Esophagus (tissue), 2 donors: ENCODE results near the gene ANK3. TPM values are rescaled to one million over a fixed set of nuclear protein-coding genes. Genes with fewer than 3 reads are reported as not detected.

Experiments used
- H3K27ac ChIP-seq, 2 donors: one replicate each; pipeline ENCODE4 v1.5.1; 2013; ENCODE audit warnings: low read depth in 2 of 2, mild to moderate bottlenecking in 2 of 2, inconsistent platforms in 1 of 2, low read length in 1 of 2, moderate library complexity in 1 of 2
- H3K27me3 ChIP-seq, 2 donors: one replicate each; pipeline ENCODE4 v1.6.1; 2013; ENCODE audit warnings: low read length in 2 of 2, control low read depth in 1 of 2, mild to moderate bottlenecking in 1 of 2; ENCODE audit not compliant: insufficient read depth in 2 of 2, control insufficient read depth in 1 of 2
- H3K36me3 ChIP-seq, 2 donors: one replicate each; pipeline ENCODE4 v1.6.1; 2013; ENCODE audit warnings: low read length in 1 of 2; ENCODE audit not compliant: control insufficient read depth in 2 of 2, insufficient read depth in 2 of 2
- H3K4me1 ChIP-seq, 2 donors: one replicate each; pipeline ENCODE4 v1.6.1; 2013; ENCODE audit warnings: low read length in 1 of 2; ENCODE audit not compliant: control insufficient read depth in 2 of 2, insufficient read depth in 2 of 2
- H3K4me3 ChIP-seq, 2 donors: one replicate each; pipeline ENCODE4 v1.5.1; 2013; ENCODE audit warnings: low read length in 2 of 2, mild to moderate bottlenecking in 2 of 2, low read depth in 1 of 2, moderate library complexity in 1 of 2
- H3K9me3 ChIP-seq, 2 donors: one replicate each; pipeline ENCODE4 v1.6.1; 2013; ENCODE audit warnings: mild to moderate bottlenecking in 2 of 2, low read depth in 1 of 2, low read length in 1 of 2, moderate library complexity in 1 of 2; ENCODE audit not compliant: control insufficient read depth in 2 of 2, insufficient read depth in 1 of 2
- WGBS, 2 donors: extraction: QIAGEN DNeasy Blood & Tissue Kit; methylation state at CpG; one replicate each; pipeline ENCODE4 v1.1.7; 2013; 5-methylcytosine and 5-hydroxymethylcytosine counted together
- polyA plus RNA-seq, 2 donors: library from polyadenylated mRNA; stranded (reverse); fragments of 200-250 nt; gene quantifications; one replicate each; pipeline ENCODE4 v1.2.3, GENCODE V29; 2013
- donor health status: healthy with polysubstance abuse.
- donor health status: Bipolar disorder and iron deficiency.

ANK3 gene
- polyA plus RNA-seq, 2 donors, result 6.9 to 7.8 TPM

DNA sequence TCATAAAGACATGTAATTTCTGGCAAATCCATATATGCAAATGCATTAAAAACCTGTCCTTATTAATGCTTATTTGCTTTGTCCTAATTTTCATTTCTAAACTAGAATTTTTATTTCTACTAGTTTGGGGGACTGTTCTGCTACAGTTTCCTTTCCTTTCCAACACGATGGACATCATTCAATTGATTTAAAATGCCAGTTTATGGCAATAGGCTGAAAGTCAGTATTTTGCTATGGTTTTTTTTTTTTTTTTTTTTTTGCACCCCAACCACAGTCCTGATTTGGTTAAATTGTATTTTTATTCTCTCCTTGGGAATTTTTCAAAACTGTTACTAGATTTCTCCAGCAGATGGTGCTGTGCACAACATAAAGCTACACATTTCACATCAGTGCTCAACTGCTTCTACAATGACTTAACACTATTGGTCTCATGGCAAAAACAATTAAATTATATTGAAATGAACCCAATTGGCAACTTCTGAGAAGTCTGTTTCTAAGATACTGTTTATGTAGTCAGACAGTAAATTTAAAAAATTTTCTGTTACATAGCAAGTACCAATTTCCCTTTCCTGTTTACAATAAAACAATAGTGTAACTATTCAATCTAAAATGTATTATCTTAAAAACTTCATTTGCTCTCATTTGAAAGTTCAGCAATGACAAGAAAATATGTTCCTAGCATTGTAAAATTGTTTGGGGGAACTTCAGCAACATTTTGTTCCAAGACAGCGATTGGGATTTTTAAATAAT, 289.5 kb downstream of the ANK3 start:
- WGBS, 2 donors, result 67% methylated on average over 2 of the region's 2 CpGs
- H3K36me3 ChIP-seq, result no peaks in the 10 kb centered on the region
- no peaks in the 10 kb centered on the region for H3K4me1 ChIP-seq
- H3K9me3 ChIP-seq, result no peaks in the 10 kb centered on the region
- no peak overlapping the region for H3K27ac ChIP-seq
- H3K4me3 ChIP-seq, result no peak overlapping the region
- no peaks in the 10 kb centered on the region for H3K27me3 ChIP-seq

DNA sequence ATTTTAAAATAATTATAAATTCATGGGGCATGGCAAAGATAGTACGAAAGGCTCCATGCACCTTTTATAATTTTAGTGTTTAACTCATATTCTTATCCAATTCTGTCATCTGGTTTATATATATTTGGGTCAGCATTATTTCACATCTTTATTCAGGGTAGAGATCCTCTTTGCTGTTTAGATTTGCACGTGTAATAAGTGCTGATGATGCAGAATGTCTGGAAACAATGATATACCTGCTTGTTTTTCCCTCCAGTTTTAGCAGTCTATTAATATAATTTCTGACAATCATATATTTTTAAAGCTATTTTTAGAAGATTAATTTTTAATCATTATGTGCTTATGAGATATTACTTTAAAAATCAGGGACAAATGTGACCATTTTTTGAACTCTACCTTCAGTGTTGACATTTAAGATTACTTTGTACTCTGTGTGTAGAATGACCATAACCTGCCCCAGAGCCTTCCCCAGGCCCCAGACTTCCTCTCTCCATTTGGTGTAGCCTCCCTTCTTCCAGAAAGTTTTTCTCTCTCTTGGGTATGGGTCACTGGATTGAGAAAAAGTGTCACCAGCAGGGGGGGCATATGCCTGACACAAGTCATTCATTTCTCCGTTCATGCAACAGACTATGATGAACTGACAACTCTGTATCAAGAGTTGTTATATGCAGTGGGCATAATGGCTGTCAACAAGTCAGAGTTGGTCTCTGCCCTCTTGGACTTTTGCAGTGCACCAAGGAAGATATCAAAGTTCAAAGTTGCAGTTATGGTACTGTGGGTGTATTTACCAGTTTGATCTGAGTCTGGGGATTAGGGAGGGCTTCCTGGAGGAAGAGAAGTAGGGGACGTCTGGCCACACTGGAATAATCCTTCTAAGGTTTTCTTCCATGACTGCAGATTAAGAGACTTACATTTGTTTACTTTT, 290.7 kb downstream of the ANK3 start:
- Histone ChIP-seq H3K27me3 (no peaks in the 10 kb centered on the region), H3K4me3 (no peak overlapping the region), H3K4me1 (no peaks in the 10 kb centered on the region), H3K36me3 (no peaks in the 10 kb centered on the region), H3K27ac (no peak overlapping the region), H3K9me3 (no peaks in the 10 kb centered on the region)
- 66 to 68% methylated on average over 4 of the region's 4 CpGs for WGBS, 2 donors

DNA sequence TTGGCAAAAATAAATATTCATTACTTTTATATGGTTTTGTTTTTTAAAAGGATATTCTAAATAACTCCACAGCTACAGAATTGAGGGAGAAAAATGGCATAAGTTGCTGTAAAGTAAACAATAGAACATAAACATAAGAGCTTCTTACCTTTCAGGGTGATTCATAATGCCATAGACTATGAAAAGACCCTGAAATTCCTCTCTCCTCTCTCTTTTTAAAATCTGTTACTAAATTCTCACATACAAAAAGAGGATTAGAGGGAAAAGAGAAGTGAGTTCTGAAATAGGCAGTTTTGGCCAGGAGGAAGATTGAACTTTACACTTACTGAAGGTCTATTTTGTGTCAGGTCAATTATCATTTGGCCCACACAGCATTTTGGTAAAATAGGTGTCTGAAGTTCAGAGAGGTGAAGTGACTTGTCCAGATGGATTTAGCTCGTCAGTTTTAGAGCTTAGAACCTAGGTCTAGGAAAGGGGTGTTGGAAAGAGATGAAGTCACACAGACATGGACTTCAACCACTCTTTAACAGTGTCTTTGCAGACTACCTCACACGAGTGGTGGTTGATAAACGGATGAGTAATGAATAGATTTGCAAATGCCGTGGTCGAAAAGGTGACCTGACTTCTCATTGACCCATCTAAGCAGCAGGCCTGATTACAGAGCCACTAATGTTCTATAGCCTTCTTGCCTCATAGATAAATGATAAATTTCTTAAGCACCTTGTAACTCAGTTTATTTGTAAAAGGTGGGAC, 292.7 kb downstream of the ANK3 start:
- H3K36me3 ChIP-seq, result no peaks in the 10 kb centered on the region
- H3K27ac ChIP-seq, result no peak overlapping the region
- 70 to 79% methylated on average over 5 of the region's 5 CpGs for WGBS, 2 donors
- H3K4me3 ChIP-seq, result no peak overlapping the region
- H3K9me3 ChIP-seq, result no peaks in the 10 kb centered on the region
- no peaks in the 10 kb centered on the region for H3K27me3 ChIP-seq
- H3K4me1 ChIP-seq, result no peaks in the 10 kb centered on the region

- WGBS, 2 donors, result 83 to 88% methylated on average over 3 of the region's 3 CpGs
- Histone ChIP-seq H3K9me3 (no peaks in the 10 kb centered on the region), H3K4me1 (no peaks in the 10 kb centered on the region), H3K4me3 (no peak overlapping the region), H3K36me3 (no peaks in the 10 kb centered on the region), H3K27ac (no peak overlapping the region), H3K27me3 (no peaks in the 10 kb centered on the region)
These were observed 296.4 kb downstream of the ANK3 start for GRCh38 chr10:60093317-60093716.

DNA sequence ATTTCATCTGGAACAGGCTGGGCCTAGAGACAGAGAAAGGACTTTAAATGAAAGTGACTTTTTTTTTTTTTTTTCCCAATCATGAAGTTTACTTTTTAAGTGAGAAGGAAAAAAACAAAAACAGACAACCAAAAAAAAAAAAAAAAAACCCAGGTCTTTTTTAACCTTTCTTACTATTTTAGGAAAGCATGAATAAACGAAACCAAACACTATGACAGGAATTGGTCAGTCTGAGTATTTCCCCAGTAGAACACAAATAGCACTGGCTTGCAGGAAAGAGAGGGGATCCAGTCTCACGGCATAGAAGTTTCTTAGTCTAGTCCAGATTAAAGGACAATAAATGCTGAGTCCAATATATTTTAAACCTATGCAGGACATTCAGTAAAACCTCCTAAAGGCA, 302.8 kb downstream of the ANK3 start:
- H3K27me3 ChIP-seq, result no peaks in the 10 kb centered on the region
- H3K36me3 ChIP-seq, result no peaks in the 10 kb centered on the region
- WGBS, 2 donors, result 72 to 81% methylated on average over 2 of the region's 2 CpGs
- H3K4me3 ChIP-seq, result no peak overlapping the region
- no peak overlapping the region for H3K27ac ChIP-seq
- no peaks in the 10 kb centered on the region for H3K4me1 ChIP-seq
- no peaks in the 10 kb centered on the region for H3K9me3 ChIP-seq

DNA sequence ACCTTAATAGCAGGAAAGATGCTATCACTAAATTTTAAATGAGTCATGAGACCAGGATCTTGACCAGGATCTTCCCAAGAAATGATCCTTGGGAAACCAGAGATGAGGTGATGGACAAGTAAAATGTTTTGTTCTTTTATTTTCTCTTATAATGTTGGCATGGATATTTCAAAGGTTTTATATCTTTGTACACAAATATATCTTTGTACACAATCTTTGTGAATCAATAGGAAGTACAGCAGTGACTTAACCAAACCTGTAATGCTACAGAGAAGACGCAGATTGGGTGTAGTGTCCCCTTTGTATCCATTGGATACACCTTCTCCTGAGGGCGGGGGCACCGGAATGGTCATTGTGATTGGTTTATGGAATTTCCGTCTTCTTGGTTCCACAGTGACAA, 303.3 kb downstream of the ANK3 start:
- Histone ChIP-seq H3K27me3 (no peaks in the 10 kb centered on the region), H3K4me3 (no peak overlapping the region), H3K27ac (no peak overlapping the region), H3K36me3 (no peaks in the 10 kb centered on the region), H3K9me3 (no peaks in the 10 kb centered on the region), H3K4me1 (no peaks in the 10 kb centered on the region)
- 96 to 98% methylated on average over 4 of the region's 4 CpGs for WGBS, 2 donors

DNA sequence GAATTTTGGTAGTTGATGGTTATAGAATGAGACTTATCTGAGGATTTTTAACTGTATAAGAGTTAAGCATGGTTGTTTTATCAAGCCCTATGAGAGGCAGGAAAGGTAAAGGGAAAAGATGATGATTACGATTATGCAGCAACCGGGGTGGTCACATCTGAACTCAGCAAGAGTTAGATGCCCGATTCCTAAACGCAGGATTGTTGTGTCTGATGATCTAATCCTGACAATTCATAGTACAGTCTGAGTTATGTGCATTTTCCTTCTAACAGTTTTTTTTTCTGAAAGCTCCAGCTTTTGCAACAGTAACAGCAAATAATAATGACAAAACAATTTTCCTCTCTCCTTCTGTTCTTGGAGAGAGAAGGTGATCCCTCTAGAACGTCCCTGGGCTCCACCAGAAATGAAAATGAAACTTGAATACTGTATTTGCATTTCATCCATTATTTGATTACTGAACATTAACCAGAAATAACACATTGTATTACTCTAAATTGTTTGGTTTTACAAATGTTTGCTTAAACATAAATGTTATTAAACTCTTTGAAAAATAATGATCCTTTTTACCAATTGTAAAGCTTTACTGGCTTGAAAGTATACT, 306.8 kb downstream of the ANK3 start:
- Histone ChIP-seq H3K9me3 (no peaks in the 10 kb centered on the region), H3K4me3 (no peak overlapping the region), H3K4me1 (no peaks in the 10 kb centered on the region), H3K27ac (no peak overlapping the region), H3K36me3 (no peaks in the 10 kb centered on the region), H3K27me3 (no peaks in the 10 kb centered on the region)
- WGBS, 2 donors, result 58 to 65% methylated on average over 5 of the region's 5 CpGs

DNA sequence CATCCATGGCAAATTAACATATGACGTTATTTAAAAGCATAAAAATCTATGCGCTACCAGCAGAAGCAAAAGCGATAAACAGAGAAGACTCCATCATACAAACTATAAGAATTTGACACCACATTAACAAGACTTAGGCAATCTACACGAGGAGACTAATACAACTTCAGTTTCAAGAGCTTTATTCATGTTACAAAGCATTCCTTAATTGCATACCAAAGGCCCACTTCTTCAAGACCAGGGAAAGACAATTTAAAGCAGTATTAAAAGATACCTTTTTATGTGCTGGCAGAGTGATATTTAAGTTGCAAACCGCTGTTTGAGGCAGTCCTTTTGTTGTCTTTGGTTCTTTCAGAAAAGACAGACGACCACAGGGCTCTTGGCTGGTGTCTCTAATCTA, 307.3 kb downstream of the ANK3 start:
- Histone ChIP-seq H3K36me3 (no peaks in the 10 kb centered on the region), H3K27me3 (no peaks in the 10 kb centered on the region), H3K4me1 (no peaks in the 10 kb centered on the region), H3K9me3 (no peaks in the 10 kb centered on the region), H3K27ac (no peak overlapping the region), H3K4me3 (no peak overlapping the region)
- 77 to 79% methylated on average over 6 of the region's 6 CpGs for WGBS, 2 donors
